ENCODE data around the gene ARID1A. TPM values are rescaled to one million over a fixed set of nuclear protein-coding genes. Genes with fewer than 3 reads are reported as not detected.
A peak's percentile ranks its signal among the peaks of the same experiment; 100 is the strongest.

Gene ARID1A
- total and polyA plus RNA-seq, 9 of the 15 experiments (the other 6 are each of a cell fraction or from before 2014, with no cell fraction given) = 8.3 to 88.3 (median 22.5) TPM

DNA sequence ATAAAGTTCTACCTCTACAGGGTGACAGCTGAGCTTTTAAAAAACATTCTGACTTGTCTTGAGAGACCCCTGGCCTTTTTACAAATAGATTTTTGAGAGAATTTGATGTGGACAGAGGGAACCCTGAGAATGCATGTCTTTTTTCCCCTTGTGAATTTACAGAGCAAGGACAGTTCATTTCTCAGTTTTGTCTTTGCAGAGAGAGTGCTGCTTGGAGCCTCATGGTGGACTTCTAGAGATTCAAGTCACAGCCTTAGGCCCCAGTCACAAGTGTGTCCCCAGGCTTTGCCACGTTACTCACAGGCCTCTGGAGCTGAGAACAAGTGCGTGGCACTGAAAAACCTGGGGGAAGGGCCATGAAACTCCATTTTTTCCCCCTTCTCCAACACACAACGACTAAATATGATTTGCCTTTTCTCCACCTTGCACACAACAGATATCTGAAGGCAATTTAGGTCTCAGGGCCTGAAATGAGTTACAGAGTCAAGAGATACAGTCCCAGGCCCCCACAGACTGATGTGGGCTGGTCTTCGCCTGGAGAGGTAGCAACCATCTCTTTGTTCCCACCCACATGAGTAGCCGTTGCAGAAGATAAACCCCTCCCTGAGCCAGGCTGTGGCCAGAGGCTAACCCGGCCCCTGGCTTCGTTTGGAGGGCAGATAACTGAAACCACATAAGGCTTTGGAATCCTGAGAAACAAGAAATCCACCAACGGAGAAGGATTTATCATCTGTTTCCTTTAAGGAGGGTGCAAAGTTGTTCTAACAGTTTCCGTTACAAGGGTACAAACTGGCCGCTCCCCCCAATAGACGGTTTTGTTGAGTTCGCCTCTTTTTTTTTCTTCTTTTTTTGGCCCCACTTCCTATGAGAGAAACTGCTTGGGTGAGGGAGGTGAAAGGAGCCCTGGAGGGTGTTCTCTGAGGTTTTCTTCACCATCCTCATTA lies 90.9 kb downstream of the ARID1A start (continued):
- TF ChIP-seq, protein P1, sequence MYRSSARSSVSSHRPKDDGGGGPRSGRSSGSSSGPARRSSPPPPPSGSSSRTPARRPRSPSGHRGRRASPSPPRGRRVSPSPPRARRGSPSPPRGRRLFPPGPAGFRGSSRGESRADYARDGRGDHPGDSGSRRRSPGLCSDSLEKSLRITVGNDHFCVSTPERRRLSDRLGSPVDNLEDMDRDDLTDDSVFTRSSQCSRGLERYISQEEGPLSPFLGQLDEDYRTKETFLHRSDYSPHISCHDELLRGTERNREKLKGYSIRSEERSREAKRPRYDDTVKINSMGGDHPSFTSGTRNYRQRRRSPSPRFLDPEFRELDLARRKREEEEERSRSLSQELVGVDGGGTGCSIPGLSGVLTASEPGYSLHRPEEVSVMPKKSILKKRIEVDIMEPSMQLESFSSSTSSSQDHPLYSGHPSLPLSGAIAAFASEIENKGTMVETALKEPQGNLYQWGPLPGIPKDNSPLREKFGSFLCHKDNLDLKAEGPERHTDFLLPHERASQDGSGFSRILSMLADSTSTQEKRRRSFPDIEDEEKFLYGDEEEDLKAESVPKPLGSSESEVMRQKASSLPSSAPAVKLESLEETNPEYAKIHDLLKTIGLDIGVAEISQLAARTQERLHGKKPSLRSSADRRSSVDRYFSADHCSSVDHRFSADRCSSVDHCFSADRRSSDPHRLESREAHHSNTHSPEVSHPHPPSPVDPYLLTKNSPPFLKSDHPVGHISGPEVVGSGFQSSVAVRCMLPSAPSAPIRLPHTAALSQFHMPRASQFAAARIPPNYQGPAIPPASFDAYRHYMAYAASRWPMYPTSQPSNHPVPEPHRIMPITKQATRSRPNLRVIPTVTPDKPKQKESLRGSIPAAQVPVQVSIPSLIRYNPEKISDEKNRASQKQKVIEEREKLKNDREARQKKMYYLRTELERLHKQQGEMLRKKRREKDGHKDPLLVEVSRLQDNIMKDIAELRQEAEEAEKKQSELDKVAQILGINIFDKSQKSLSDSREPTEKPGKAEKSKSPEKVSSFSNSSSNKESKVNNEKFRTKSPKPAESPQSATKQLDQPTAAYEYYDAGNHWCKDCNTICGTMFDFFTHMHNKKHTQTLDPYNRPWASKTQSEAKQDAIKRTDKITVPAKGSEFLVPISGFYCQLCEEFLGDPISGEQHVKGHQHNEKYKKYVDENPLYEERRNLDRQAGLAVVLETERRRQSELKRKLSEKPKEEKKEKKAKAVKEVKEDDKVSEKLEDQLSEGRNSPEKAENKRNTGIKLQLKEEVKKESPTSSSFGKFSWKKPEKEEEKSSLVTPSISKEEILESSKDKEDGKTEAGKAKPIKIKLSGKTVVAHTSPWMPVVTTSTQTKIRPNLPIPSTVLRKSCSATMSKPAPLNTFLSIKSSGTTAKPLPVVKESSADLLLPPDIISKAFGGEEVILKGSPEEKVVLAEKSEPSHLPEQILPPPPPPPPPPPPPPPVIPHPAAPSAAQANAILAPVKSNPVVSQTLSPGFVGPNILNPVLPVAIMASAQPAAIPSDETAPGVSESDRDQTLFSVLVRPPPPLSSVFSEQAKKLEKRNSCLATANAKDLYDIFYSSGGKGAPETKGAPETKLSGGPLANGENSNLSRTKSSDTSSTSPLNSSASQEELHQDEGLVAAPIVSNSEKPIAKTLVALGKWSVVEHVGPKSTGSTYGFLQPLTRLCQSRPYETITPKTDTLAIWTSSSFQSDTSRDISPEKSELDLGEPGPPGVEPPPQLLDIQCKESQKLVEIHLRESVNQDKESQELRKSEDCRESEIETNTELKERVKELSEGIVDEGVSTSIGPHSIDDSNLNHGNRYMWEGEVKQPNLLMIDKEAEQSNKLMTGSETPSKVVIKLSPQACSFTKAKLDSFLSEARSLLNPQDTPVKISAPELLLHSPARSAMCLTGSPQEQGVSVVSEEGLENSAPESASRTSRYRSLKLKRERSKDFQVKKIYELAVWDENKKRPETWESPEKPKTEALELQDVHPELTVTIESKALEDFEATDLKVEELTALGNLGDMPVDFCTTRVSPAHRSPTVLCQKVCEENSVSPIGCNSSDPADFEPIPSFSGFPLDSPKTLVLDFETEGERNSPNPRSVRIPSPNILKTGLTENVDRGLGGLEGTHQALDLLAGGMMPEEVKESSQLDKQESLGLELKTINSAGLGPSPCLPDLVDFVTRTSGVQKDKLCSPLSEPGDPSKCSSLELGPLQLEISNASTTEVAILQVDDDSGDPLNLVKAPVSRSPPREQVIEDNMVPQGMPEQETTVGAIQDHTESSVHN (IDR thresholded peaks at IDR 0.05; ENCODE audit: borderline replicate concordance in 1 of 2, low read depth in 1 of 2) = no peak; a peak in 1 of 4 replicates
- TF ChIP-seq NBN (IDR thresholded peaks at IDR 0.05; ENCODE audit: low read depth) = peak; percentile 80; the same call in 1 of the 2 replicates
- no peak for TF ChIP-seq KAT8 (IDR thresholded peaks at IDR 0.05; ENCODE audit: low read depth)
- TF ChIP-seq, protein P2, sequence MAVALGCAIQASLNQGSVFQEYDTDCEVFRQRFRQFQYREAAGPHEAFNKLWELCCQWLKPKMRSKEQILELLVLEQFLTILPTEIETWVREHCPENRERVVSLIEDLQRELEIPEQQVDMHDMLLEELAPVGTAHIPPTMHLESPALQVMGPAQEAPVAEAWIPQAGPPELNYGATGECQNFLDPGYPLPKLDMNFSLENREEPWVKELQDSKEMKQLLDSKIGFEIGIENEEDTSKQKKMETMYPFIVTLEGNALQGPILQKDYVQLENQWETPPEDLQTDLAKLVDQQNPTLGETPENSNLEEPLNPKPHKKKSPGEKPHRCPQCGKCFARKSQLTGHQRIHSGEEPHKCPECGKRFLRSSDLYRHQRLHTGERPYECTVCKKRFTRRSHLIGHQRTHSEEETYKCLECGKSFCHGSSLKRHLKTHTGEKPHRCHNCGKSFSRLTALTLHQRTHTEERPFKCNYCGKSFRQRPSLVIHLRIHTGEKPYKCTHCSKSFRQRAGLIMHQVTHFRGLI (CRISPR knock-in tag; IDR thresholded peaks at IDR 0.05) = peak; percentile 5; the same call in 1 of the 2 replicates
- no peak for TF ChIP-seq ZNF184 (CRISPR knock-in tag; IDR thresholded peaks at IDR 0.05)
- TF ChIP-seq CBFB (CRISPR knock-in tag; IDR thresholded peaks at IDR 0.05) = no peak
- TF ChIP-seq TAF1 (IDR thresholded peaks at IDR 0.05; ENCODE audit: control insufficient read depth, extremely low read depth, insufficient read depth, low read length, severe bottlenecking) = peak; percentile 91
- peak in 2 of 3 experiments; percentile 73 to 84 for TF ChIP-seq YY1 (IDR thresholded peaks at IDR 0.05; ENCODE audit: borderline replicate concordance in 1 of 3, control insufficient read depth in 1 of 3, extremely low read depth in 1 of 3, insufficient read depth in 3 of 3, insufficient read length in 1 of 3, insufficient replicate concordance in 2 of 3, low read depth in 1 of 3, low read length in 2 of 3)
- TF ChIP-seq SP2 (IDR thresholded peaks at IDR 0.05; ENCODE audit: extremely low read depth, low read depth, low read length, poor library complexity, severe bottlenecking) = no peak
- TF ChIP-seq RBM39 (optimal IDR thresholded peaks at IDR 0.05; ENCODE audit: low read depth, low read length) = no peak
- TF ChIP-seq, protein P3, sequence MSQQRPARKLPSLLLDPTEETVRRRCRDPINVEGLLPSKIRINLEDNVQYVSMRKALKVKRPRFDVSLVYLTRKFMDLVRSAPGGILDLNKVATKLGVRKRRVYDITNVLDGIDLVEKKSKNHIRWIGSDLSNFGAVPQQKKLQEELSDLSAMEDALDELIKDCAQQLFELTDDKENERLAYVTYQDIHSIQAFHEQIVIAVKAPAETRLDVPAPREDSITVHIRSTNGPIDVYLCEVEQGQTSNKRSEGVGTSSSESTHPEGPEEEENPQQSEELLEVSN (IDR thresholded peaks at IDR 0.05; ENCODE audit: borderline replicate concordance in 1 of 2, extremely low read depth in 1 of 2, insufficient read depth in 1 of 2, insufficient read length in 1 of 2, low read depth in 1 of 2, low read length in 1 of 2, poor library complexity in 1 of 2, severe bottlenecking in 1 of 2) = peak; percentile 33 to 73
- no peak for TF ChIP-seq ZNF561 (CRISPR knock-in tag; conservative IDR thresholded peaks at IDR 0.05)

All from K562 (cell line).